Measurements from ENCODE around the gene TBKBP1.

DNA sequence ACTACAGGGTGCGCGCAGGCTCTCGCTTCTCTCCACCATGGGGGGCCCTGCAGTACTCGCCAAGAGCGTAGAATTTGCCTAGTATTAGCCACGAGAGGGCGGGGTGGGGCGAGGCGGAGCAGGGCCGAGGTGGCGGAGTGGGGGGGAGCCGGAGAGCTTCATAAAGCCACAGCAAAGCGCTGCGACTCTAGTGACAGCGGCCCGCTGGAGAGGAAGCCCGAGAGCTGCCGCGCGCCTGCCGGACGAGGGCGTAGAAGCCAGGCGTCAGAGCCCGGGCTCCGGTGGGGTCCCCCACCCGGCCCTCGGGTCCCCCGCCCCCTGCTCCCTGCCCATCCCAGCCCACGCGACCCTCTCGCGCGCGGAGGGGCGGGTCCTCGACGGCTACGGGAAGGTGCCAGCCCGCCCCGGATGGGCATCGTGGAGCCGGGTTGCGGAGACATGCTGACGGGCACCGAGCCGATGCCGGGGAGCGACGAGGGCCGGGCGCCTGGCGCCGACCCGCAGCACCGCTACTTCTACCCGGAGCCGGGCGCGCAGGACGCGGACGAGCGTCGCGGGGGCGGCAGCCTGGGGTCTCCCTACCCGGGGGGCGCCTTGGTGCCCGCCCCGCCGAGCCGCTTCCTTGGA lies 39.2 kb downstream of the TBKBP1 start, which contains the start of gene TBX21:
- TF ChIP-seq ZNF560 (tag by site-specific recombination; IDR thresholded peaks at IDR 0.05; ENCODE audit: borderline replicate concordance) (no peak), MYNN (tag by site-specific recombination; IDR thresholded peaks at IDR 0.05; ENCODE audit: borderline replicate concordance) (no peak), ZNF114 (tag by site-specific recombination; IDR thresholded peaks at IDR 0.05) (no peak), ZNF223 (tag by site-specific recombination; IDR thresholded peaks at IDR 0.05) (no peak), REPIN1 (tag by site-specific recombination; IDR thresholded peaks at IDR 0.05; ENCODE audit: low read depth) (no peak), ZBTB17 (tag by site-specific recombination; IDR thresholded peaks at IDR 0.05) (no peak)
